MM.1S (cell line): Measurements from ENCODE around the gene FGFR2.

ENCODE experiments used
- DNase-seq: peaks from one replicate; pipeline ENCODE4 v3.0.0-alpha.2; 2015
- H2AFZ ChIP-seq: fragments of 300-600 bp; sonication (generic); 2 replicates; pipeline ENCODE4 v1.6.0; 2016; ENCODE audit warnings: antibody characterized with exemption, low read length
- H3F3A ChIP-seq: fragments of 300-600 bp; sonication (generic); 2 replicates; pipeline ENCODE4 v1.6.1; 2016; ENCODE audit warnings: mild to moderate bottlenecking, antibody characterized with exemption, low read length, moderate library complexity, mixed read lengths; ENCODE audit not compliant: insufficient read depth
- H3K27ac ChIP-seq: fragments of 300-600 bp; sonication (generic); 2 replicates; pipeline ENCODE4 v1.5.1; 2016; ENCODE audit warnings: mild to moderate bottlenecking, low read length
- H3K27me3 ChIP-seq: fragments of 300-600 bp; sonication (generic); replicated peaks from 2 replicates; pipeline ENCODE4 v1.6.0; 2016; ENCODE audit warnings: low read length; ENCODE audit not compliant: insufficient read depth
- H3K36me3 ChIP-seq: fragments of 300-600 bp; sonication (generic); replicated peaks from 2 replicates; pipeline ENCODE4 v1.6.1; 2016; ENCODE audit warnings: mild to moderate bottlenecking, low read length, mixed read lengths; ENCODE audit not compliant: insufficient read depth
- H3K4me1 ChIP-seq: fragments of 300-600 bp; sonication (generic); 2 replicates; pipeline ENCODE4 v1.6.1; 2016; ENCODE audit warnings: low read length, mixed read lengths
- H3K4me2 ChIP-seq: fragments of 300-600 bp; sonication (generic); 2 replicates; pipeline ENCODE4 v1.6.0; 2016; ENCODE audit warnings: low read depth, low read length
- H3K4me3 ChIP-seq: fragments of 300-600 bp; sonication (generic); 2 replicates; pipeline ENCODE4 v1.5.1; 2016; ENCODE audit warnings: low read length, mixed read lengths
- H3K79me2 ChIP-seq: fragments of 300-600 bp; sonication (generic); 2 replicates; pipeline ENCODE4 v1.6.1; 2016; ENCODE audit warnings: mixed run types, low read length, mixed read lengths
- H3K9ac ChIP-seq: fragments of 300-600 bp; sonication (generic); 2 replicates; pipeline ENCODE4 v1.6.1; 2016; ENCODE audit warnings: low read length, mixed read lengths
- H3K9me2 ChIP-seq: fragments of 300-600 bp; sonication (generic); replicated peaks from 2 replicates; pipeline ENCODE4 v1.6.1; 2016; ENCODE audit warnings: mild to moderate bottlenecking, low read length, mixed read lengths; ENCODE audit not compliant: insufficient read depth
- H3K9me3 ChIP-seq: fragments of 300-600 bp; sonication (generic); replicated peaks from 2 replicates; pipeline ENCODE4 v1.6.1; 2016; ENCODE audit warnings: mild to moderate bottlenecking, low read length, mixed read lengths; ENCODE audit not compliant: insufficient read depth
- H4K20me1 ChIP-seq: fragments of 300-600 bp; sonication (generic); 2 replicates; pipeline ENCODE4 v1.6.1; 2016; ENCODE audit warnings: mild to moderate bottlenecking, low read length, moderate library complexity, mixed read lengths; ENCODE audit not compliant: insufficient read depth
- EZH2 ChIP-seq: fragments of 300-600 bp; sonication (generic); optimal IDR thresholded peaks from 2 replicates; pipeline ENCODE3; 2017; ENCODE audit warnings: low read depth, mild to moderate bottlenecking, antibody characterized with exemption, low read length, mixed read lengths
- EZH2phosphoT487 ChIP-seq: fragments of 300-600 bp; sonication (generic); IDR thresholded peaks from 2 replicates; pipeline ENCODE4 v1.6.1; 2018; ENCODE audit warnings: antibody characterized with exemption, low read length
- TF ChIP-seq, protein P1 (sequence below): fragments of 300-600 bp; sonication (generic); IDR thresholded peaks from 2 replicates; pipeline ENCODE4 v1.5.1; 2016; ENCODE audit warnings: antibody characterized with exemption, low read length, mixed read lengths

Gene FGFR2

DNA sequence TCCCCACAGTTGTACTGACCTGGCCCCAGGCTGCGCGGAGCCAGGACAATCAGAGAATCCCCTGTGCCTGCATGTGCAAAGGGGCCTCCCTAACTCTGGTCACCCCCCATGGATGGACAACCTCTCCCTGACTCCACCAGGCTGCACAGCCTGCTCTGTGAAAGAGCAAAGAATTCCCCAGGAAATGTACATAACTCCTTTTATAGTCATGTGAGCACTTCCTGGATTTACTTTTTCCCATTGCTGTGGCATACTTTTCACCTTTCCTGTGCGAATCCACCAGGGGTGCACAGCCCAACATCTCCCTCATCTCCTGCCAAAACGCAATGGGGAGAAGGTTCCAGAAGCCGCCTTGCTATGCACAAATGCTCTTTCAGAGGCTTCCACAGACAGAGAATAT is 27.9 kb downstream of the FGFR2 start:
- Histone ChIP-seq H3K27me3 (no peaks in the 10 kb centered on the region), H3K27ac (no peak overlapping the region), H3K79me2 (no peaks in the 10 kb centered on the region), H4K20me1 (no peaks in the 10 kb centered on the region), H3K36me3 (no peaks in the 10 kb centered on the region), H3K9me2 (no peaks in the 10 kb centered on the region), H3K4me1 (no peaks in the 10 kb centered on the region), H3F3A (no peaks in the 10 kb centered on the region), H3K4me2 (no peak overlapping the region), H3K9ac (no peak overlapping the region), H3K9me3 (no peaks in the 10 kb centered on the region), H2AFZ (no peak overlapping the region), H3K4me3 (no peak overlapping the region)
- TF ChIP-seq EZH2: no peak
- TF ChIP-seq, protein P1, sequence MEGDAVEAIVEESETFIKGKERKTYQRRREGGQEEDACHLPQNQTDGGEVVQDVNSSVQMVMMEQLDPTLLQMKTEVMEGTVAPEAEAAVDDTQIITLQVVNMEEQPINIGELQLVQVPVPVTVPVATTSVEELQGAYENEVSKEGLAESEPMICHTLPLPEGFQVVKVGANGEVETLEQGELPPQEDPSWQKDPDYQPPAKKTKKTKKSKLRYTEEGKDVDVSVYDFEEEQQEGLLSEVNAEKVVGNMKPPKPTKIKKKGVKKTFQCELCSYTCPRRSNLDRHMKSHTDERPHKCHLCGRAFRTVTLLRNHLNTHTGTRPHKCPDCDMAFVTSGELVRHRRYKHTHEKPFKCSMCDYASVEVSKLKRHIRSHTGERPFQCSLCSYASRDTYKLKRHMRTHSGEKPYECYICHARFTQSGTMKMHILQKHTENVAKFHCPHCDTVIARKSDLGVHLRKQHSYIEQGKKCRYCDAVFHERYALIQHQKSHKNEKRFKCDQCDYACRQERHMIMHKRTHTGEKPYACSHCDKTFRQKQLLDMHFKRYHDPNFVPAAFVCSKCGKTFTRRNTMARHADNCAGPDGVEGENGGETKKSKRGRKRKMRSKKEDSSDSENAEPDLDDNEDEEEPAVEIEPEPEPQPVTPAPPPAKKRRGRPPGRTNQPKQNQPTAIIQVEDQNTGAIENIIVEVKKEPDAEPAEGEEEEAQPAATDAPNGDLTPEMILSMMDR: no peak
- DNase-seq: no peak

DNA sequence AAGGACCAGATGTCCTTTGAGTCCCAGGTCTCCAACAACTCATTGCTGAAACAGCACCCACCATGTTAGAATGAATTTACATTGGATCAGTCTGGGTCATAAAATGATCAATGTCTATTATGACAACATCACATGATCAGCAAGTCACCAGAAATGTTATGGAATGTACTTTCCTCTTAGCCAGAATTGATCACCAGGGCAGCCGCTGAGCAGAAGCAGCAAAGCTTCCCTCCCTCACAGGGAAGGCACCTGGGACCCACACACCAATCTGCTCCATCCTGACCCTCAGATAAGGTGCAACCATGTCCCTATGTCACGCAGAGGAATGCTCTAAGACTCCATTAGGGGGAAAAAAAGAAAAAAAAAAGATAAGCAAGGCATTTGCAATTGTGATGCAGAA is 30.0 kb downstream of the FGFR2 start:
- Histone ChIP-seq H3K9me3 (no peaks in the 10 kb centered on the region), H4K20me1 (no peaks in the 10 kb centered on the region), H3K4me1 (no peaks in the 10 kb centered on the region), H3K79me2 (no peaks in the 10 kb centered on the region), H3K9me2 (no peaks in the 10 kb centered on the region), H3F3A (no peaks in the 10 kb centered on the region), H3K27me3 (no peaks in the 10 kb centered on the region), H3K4me2 (no peak overlapping the region), H3K27ac (no peak overlapping the region), H3K36me3 (no peaks in the 10 kb centered on the region), H3K4me3 (no peak overlapping the region), H3K9ac (no peak overlapping the region), H2AFZ (no peak overlapping the region)
- TF ChIP-seq EZH2: no peak
- TF ChIP-seq, protein P1: no peak
- TF ChIP-seq EZH2phosphoT487: no peak
- no peak for DNase-seq

DNA sequence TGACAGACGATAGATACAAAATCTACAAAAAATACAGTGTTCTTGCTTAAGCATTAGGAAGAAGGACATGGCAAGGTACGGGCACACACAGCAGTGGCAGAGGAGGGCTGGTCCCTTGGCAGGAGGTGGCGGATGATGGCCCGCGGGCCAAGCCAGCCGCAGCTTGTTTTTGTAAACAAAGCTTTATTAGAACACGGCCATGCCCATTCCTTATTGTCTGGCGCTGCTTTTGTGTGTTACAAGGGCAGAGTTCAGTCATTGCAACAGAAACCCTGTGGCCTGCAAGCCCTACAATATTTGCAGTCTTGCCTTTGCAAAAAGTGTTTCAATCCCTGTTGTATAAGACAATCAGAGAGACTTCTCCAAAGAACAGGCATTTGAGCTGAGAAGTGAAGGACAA is 30.7 kb downstream of the FGFR2 start:
- Histone ChIP-seq H3K27ac (no peak overlapping the region), H3F3A (no peaks in the 10 kb centered on the region), H3K9ac (no peak overlapping the region), H4K20me1 (no peaks in the 10 kb centered on the region), H2AFZ (no peak overlapping the region), H3K27me3 (no peaks in the 10 kb centered on the region), H3K9me2 (no peaks in the 10 kb centered on the region), H3K36me3 (no peaks in the 10 kb centered on the region), H3K9me3 (no peaks in the 10 kb centered on the region), H3K4me3 (no peak overlapping the region), H3K79me2 (no peaks in the 10 kb centered on the region), H3K4me1 (no peaks in the 10 kb centered on the region), H3K4me2 (no peak overlapping the region)
- TF ChIP-seq, protein P1: no peak
- TF ChIP-seq EZH2 (no peak), EZH2phosphoT487 (no peak)
- DNase-seq: no peak
